ENCODE data around the gene NEK2. TPM values are rescaled to one million over a fixed set of nuclear protein-coding genes. Genes with fewer than 3 reads are reported as not detected.

The NEK2 gene
- total and polyA plus RNA-seq, 2 of the 13 experiments (the other 11 are each of a cell fraction or from before 2014, with no cell fraction given): 10.9 to 40.8 TPM

DNA sequence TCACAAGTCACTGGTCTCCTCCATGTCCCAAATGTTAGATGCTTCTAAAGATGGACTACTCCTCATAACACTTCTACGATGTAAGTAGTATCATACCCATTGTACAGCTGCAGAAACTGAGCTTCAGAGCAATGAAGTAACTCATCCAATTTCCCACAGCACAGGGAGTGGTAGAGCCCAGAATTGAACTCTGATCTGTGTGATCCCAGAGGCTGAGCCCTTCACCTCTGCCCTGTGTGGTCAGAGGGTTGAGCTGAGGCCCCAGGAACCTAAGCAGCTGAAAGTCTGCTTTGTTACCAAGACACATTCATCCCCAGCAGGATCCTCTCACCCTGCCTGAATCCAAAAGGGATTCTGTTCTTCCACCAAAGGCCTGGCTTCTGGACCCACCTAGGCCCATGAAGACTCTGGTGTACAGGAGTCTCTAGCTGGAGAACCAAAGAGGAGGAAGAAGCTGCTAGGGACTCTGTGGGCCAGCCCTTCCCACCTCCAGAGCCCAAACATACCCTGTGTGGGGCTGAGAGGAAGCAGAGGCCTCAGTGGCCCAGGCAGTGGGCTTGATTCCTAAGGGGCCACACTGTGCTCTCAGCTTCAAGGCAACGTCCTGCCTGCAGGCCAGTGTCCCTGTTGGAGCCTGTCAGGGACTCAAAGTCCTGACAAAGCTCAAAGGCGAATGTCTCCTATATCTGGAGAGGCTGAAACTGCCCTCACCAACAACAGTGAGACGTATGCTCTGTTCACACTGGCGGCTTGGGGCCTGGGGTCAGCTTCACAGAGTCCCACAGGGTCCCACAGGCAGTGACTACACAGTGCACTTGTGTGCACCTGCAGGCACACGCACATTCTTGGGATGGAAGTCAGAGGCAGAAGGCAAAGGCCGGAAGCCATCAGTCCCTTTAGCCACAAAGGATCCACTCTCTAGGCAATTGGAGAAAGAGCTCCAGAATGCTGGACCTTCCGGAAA, 56.1 kb downstream of the NEK2 start (continued):
- TF ChIP-seq ZNF292 (CRISPR knock-in tag; IDR thresholded peaks at IDR 0.05; ENCODE audit: borderline replicate concordance, low read depth) (no peak), ZFP62 (CRISPR knock-in tag; IDR thresholded peaks at IDR 0.05) (no peak), RFXANK (CRISPR knock-in tag; IDR thresholded peaks at IDR 0.05) (no peak), THAP8 (CRISPR knock-in tag; IDR thresholded peaks at IDR 0.05; ENCODE audit: borderline replicate concordance) (no peak), EHMT2 (IDR thresholded peaks at IDR 0.05; ENCODE audit: borderline replicate concordance, low read depth, low read length) (no peak), ZNF687 (CRISPR knock-in tag; IDR thresholded peaks at IDR 0.05) (peak; percentile 70), TMF1 (CRISPR knock-in tag; IDR thresholded peaks at IDR 0.05; ENCODE audit: low read depth) (no peak), THAP7 (CRISPR knock-in tag; IDR thresholded peaks at IDR 0.05) (no peak), FOXO1 (CRISPR knock-in tag; IDR thresholded peaks at IDR 0.05) (no peak), PHF20 (CRISPR knock-in tag; IDR thresholded peaks at IDR 0.05) (no peak), TFAP4 (IDR thresholded peaks at IDR 0.05; ENCODE audit: borderline replicate concordance, low read depth) (0 out of 2 replicates have a peak, but pooled peaks have one; percentile 63), CTCF (CRISPR knock-in tag; IDR thresholded peaks at IDR 0.05) (0 out of 2 replicates have a peak, but pooled peaks have one; percentile 6), ZNF546 (CRISPR knock-in tag; conservative IDR thresholded peaks at IDR 0.05) (no peak), RNF2 (conservative IDR thresholded peaks at IDR 0.05; ENCODE audit: low read depth) (no peak), NKX3-1 (CRISPR knock-in tag; IDR thresholded peaks at IDR 0.05) (no peak), SOX5 (CRISPR knock-in tag; IDR thresholded peaks at IDR 0.05; ENCODE audit: borderline replicate concordance) (peak; percentile 45; the same call in 1 of the 2 replicates), ZKSCAN1 (IDR thresholded peaks at IDR 0.05; ENCODE audit: low read length) (0 out of 2 replicates have a peak, but pooled peaks have one; percentile 33), NR2F1 (CRISPR knock-in tag; IDR thresholded peaks at IDR 0.05) (peak; percentile 90 to 97)
- TF ChIP-seq, protein P1, sequence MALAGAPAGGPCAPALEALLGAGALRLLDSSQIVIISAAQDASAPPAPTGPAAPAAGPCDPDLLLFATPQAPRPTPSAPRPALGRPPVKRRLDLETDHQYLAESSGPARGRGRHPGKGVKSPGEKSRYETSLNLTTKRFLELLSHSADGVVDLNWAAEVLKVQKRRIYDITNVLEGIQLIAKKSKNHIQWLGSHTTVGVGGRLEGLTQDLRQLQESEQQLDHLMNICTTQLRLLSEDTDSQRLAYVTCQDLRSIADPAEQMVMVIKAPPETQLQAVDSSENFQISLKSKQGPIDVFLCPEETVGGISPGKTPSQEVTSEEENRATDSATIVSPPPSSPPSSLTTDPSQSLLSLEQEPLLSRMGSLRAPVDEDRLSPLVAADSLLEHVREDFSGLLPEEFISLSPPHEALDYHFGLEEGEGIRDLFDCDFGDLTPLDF (CRISPR knock-in tag; IDR thresholded peaks at IDR 0.05): no peak

All from HepG2 (cell line).